Ureter (tissue), 1 donor: ENCODE results near the gene CLASP1. TPM values are rescaled to one million over a fixed set of nuclear protein-coding genes. Genes with fewer than 3 reads are reported as not detected.
A peak's percentile ranks its signal among the peaks of the same experiment; 100 is the strongest.

Experiments used
- DNase-seq: peaks from one replicate; pipeline ENCODE4 v3.0.0-alpha.2; 2020; ENCODE audit warnings: low spot score
- total RNA-seq: library from RNA; stranded (reverse); gene quantifications from one replicate; pipeline ENCODE4 v1.2.4, GENCODE V29; 2023
- donor health status: DM: yes; HTN: yes; CAD: no.

CLASP1 gene
- total RNA-seq, 1 donor from 2014 or later: 74.8 TPM

- no peak for DNase-seq
These were observed 107.8 kb downstream of the CLASP1 start for GRCh38 chr2:121541495-121541894.

GRCh38 chr2:121539750-121540469, 109.4 kb downstream of the CLASP1 start:
- no peak for DNase-seq

- DNase-seq: no peak
These were observed 112.3 kb downstream of the CLASP1 start for GRCh38 chr2:121536850-121537557.

- DNase-seq: no peak
These were observed 112.9 kb downstream of the CLASP1 start for GRCh38 chr2:121536347-121536746.

GRCh38 chr2:121534007-121534406, 115.3 kb downstream of the CLASP1 start:
- no peak for DNase-seq

- DNase-seq: no peak
These were observed 116.4 kb downstream of the CLASP1 start for GRCh38 chr2:121532894-121533293.

- no peak for DNase-seq
These were observed 116.9 kb downstream of the CLASP1 start for GRCh38 chr2:121532347-121532766.

GRCh38 chr2:121530212-121530705, 119.0 kb downstream of the CLASP1 start:
- DNase-seq: peak; percentile 87

- peak; percentile 74 for DNase-seq
These were observed 119.6 kb downstream of the CLASP1 start for GRCh38 chr2:121529439-121530211.

GRCh38 chr2:121527009-121527682, 122.1 kb downstream of the CLASP1 start:
- DNase-seq: no peak

GRCh38 chr2:121524685-121525425, 124.4 kb downstream of the CLASP1 start:
- DNase-seq: no peak

- DNase-seq: no peak
These were observed 127.9 kb downstream of the CLASP1 start for GRCh38 chr2:121521359-121521758.

GRCh38 chr2:121520641-121520994, 128.6 kb downstream of the CLASP1 start:
- no peak for DNase-seq

GRCh38 chr2:121519732-121520640, 129.3 kb downstream of the CLASP1 start:
- no peak for DNase-seq

GRCh38 chr2:121519153-121519552, 130.1 kb downstream of the CLASP1 start:
- DNase-seq: no peak

GRCh38 chr2:121513597-121514333, 135.5 kb downstream of the CLASP1 start:
- DNase-seq: no peak

- DNase-seq: no peak
These were observed 138.4 kb downstream of the CLASP1 start for GRCh38 chr2:121510857-121511256.

GRCh38 chr2:121506621-121507020, 142.6 kb downstream of the CLASP1 start:
- DNase-seq: no peak

- no peak for DNase-seq
These were observed 143.2 kb downstream of the CLASP1 start for GRCh38 chr2:121505986-121506586.
